HG02938 (cell line): ENCODE results near the gene ABCA7.
A peak's percentile ranks its signal among the peaks of the same experiment; 100 is the strongest.
"Not testable (repeated sequence)": the region's sequence is repeated elsewhere in the genome, so short reads cannot be mapped to it uniquely, and the experiment has no call there.

ENCODE experiments used
- ATAC-seq: cut with Tn5 transposase; IDR thresholded peaks from one replicate; pipeline ENCODE4 v1.9.1; 2021; ENCODE audit warnings: mild to moderate bottlenecking, moderate library complexity; ENCODE audit not compliant: unreplicated experiment

ABCA7 gene

GRCh38 chr19:1017115-1017905 lies 22.6 kb upstream of the ABCA7 start:
- ATAC-seq, result no peak

GRCh38 chr19:1017906-1018305 lies 22.0 kb upstream of the ABCA7 start:
- no peak for ATAC-seq

GRCh38 chr19:1018393-1018792 lies 21.5 kb upstream of the ABCA7 start:
- no peak for ATAC-seq

GRCh38 chr19:1018932-1019615 lies 20.8 kb upstream of the ABCA7 start:
- ATAC-seq, result no peak

GRCh38 chr19:1019616-1019961 lies 20.3 kb upstream of the ABCA7 start:
- no peak for ATAC-seq

GRCh38 chr19:1019980-1020867 lies 19.7 kb upstream of the ABCA7 start:
- no peak for ATAC-seq

GRCh38 chr19:1020868-1021425 lies 19.0 kb upstream of the ABCA7 start, which contains the start of gene TMEM259:
Gene TMEM259 (minus strand): TSS chr19:1021123. CDS start chr19:1020996, 127 bp downstream.
- ATAC-seq, result peak; percentile 74

GRCh38 chr19:1023883-1024188 lies 16.1 kb upstream of the ABCA7 start:
- ATAC-seq, result not testable (repeated sequence)

GRCh38 chr19:1025080-1025479 lies 14.8 kb upstream of the ABCA7 start:
- ATAC-seq, result not testable (repeated sequence)

- ATAC-seq, result no peak
Observed at GRCh38 chr19:1025960-1026782, 13.7 kb upstream of the ABCA7 start, which contains the start of gene CNN2. Gene CNN2 (plus strand): TSS chr19:1026608. CDS start chr19:1026662, 54 bp downstream.

- no peak for ATAC-seq
Observed at GRCh38 chr19:1026783-1027649, 12.9 kb upstream of the ABCA7 start.

GRCh38 chr19:1027650-1028061 lies 12.3 kb upstream of the ABCA7 start:
- no peak for ATAC-seq

GRCh38 chr19:1028062-1028926 lies 11.6 kb upstream of the ABCA7 start:
- ATAC-seq, result no peak

- ATAC-seq, result no peak
Observed at GRCh38 chr19:1032264-1032867, 7.5 kb upstream of the ABCA7 start.

GRCh38 chr19:1035998-1036621 lies 3.8 kb upstream of the ABCA7 start:
- no peak for ATAC-seq

GRCh38 chr19:1037621-1038064 lies 2.3 kb upstream of the ABCA7 start:
- no peak for ATAC-seq

GRCh38 chr19:1038978-1039645 lies 795 bp upstream of the ABCA7 start:
- no peak for ATAC-seq
